Measurements from ENCODE around the gene VAT1. TPM values are rescaled to one million over a fixed set of nuclear protein-coding genes. Genes with fewer than 3 reads are reported as not detected.

Gene VAT1
- total and polyA plus RNA-seq, 2 donors (not counting 1 experiment from before 2014, with no cell fraction given) = 20.4 to 90.7 TPM

DNA sequence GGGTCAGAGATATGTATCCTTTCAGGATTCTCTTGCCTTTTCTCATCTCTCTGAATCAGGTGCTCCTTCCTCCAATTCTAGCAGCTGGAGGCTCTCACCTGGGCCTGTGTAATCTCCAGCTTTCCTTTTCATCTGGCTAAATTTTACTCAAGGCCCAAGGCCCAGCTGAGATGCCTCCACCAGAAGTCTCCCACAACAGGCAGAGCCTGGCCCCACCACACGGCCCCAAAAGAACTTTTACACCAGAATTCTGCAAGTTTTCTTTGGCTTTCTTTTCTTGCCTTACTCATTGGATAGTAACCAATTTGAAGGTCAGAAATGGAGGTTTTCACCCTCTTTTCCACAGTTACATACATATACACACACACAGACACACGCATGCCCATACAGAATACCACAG, 17.5 kb upstream of the VAT1 start:
- ATAC-seq (ENCODE audit: low read depth) = no peak
- ChIA-PET CTCF (no interaction called here), POLR2A (no interaction called here)
- Histone ChIP-seq H2AFZ (ENCODE audit: insufficient read depth, low read depth, low read length, poor library complexity, severe bottlenecking) (no peak overlapping the region), H3K9me3 (ENCODE audit: control extremely low read depth in 1 of 3, control insufficient read depth in 2 of 3, insufficient read depth in 1 of 3, low read length in 2 of 3) (no peaks in the 10 kb centered on the region), H3K79me2 (ENCODE audit: control insufficient read depth, insufficient read depth, low read length) (no peaks in the 10 kb centered on the region), H3K36me3 (replicated peaks in 1 of 2; ENCODE audit: control extremely low read depth in 1 of 2, control insufficient read depth in 1 of 2, extremely low read depth in 1 of 2, insufficient read depth in 2 of 2, low read length in 1 of 2) (no peaks in the 10 kb centered on the region), H3K27ac (ENCODE audit: low read length in 2 of 2) (no peak overlapping the region), H4K20me1 (ENCODE audit: control insufficient read depth, insufficient read depth, low read length, poor library complexity, severe bottlenecking) (no peaks in the 10 kb centered on the region), H3K4me1 (ENCODE audit: control insufficient read depth in 2 of 2, insufficient read depth in 2 of 2, low read length in 2 of 2) (no peaks in the 10 kb centered on the region), H3K27me3 (replicated peaks in 1 of 4; ENCODE audit: control extremely low read depth in 1 of 4, control insufficient read depth in 3 of 4, insufficient read depth in 4 of 4, low read length in 3 of 4) (no peaks in the 10 kb centered on the region), H3K9ac (ENCODE audit: low read length) (no peak overlapping the region), H3K4me3 (ENCODE audit: control extremely low read depth in 1 of 5, extremely low read depth in 1 of 5, insufficient read depth in 1 of 5, low read depth in 2 of 5, low read length in 4 of 5) (no peak overlapping the region), H3K4me2 (replicated peaks; ENCODE audit: low read depth, low read length, poor library complexity, severe bottlenecking) (no peak overlapping the region)
- Mint-ChIP-seq H3K27me3 (no peaks in the 10 kb centered on the region), H3K9me3 (ENCODE audit: insufficient read depth) (no peaks in the 10 kb centered on the region), H3K4me1 (no peaks in the 10 kb centered on the region), H3K27ac (no peak overlapping the region), H3K4me3 (no peak overlapping the region)
- DNase-seq = no peak
- 100% methylated on average over 1 of the region's 2 CpGs for WGBS (ENCODE audit: insufficient coverage)
- TF ChIP-seq EZH2 (IDR thresholded peaks at IDR 0.05; ENCODE audit: borderline replicate concordance, insufficient read depth, low read depth, low read length, poor library complexity, severe bottlenecking) = no peak
- TF ChIP-seq, protein P1, sequence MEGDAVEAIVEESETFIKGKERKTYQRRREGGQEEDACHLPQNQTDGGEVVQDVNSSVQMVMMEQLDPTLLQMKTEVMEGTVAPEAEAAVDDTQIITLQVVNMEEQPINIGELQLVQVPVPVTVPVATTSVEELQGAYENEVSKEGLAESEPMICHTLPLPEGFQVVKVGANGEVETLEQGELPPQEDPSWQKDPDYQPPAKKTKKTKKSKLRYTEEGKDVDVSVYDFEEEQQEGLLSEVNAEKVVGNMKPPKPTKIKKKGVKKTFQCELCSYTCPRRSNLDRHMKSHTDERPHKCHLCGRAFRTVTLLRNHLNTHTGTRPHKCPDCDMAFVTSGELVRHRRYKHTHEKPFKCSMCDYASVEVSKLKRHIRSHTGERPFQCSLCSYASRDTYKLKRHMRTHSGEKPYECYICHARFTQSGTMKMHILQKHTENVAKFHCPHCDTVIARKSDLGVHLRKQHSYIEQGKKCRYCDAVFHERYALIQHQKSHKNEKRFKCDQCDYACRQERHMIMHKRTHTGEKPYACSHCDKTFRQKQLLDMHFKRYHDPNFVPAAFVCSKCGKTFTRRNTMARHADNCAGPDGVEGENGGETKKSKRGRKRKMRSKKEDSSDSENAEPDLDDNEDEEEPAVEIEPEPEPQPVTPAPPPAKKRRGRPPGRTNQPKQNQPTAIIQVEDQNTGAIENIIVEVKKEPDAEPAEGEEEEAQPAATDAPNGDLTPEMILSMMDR (IDR thresholded peaks at IDR 0.05) = no peak
- intact Hi-C loops (cut with micrococcal nuclease) = no loop called here

DNA sequence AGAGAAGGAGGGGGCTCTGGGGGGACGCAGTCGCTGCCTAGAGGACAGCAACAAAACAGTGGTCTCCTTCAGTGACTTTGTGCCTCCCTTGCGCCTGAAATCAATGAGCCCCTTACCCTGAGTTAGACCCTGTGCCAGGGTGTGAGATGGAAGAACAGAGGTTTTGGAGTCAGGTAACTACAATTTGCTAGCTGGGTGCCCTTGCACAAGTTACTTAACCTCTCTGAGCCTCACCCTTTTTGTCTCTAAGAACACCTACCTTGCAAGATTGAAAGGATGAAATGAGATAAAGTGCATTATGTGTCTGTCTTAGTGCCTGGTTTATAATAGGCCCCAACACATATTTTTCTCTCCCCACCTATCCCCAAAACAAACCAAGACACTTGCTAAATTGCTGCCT, 12.7 kb upstream of the VAT1 start:
- Histone ChIP-seq H3K9me3 (ENCODE audit: control extremely low read depth in 1 of 3, control insufficient read depth in 2 of 3, insufficient read depth in 1 of 3, low read length in 2 of 3) (no peaks in the 10 kb centered on the region), H3K36me3 (replicated peaks in 1 of 2; ENCODE audit: control extremely low read depth in 1 of 2, control insufficient read depth in 1 of 2, extremely low read depth in 1 of 2, insufficient read depth in 2 of 2, low read length in 1 of 2) (no peaks in the 10 kb centered on the region), H3K4me3 (ENCODE audit: control extremely low read depth in 1 of 5, extremely low read depth in 1 of 5, insufficient read depth in 1 of 5, low read depth in 2 of 5, low read length in 4 of 5) (no peak overlapping the region), H3K27me3 (replicated peaks in 1 of 4; ENCODE audit: control extremely low read depth in 1 of 4, control insufficient read depth in 3 of 4, insufficient read depth in 4 of 4, low read length in 3 of 4) (no peaks in the 10 kb centered on the region), H3K9ac (ENCODE audit: low read length) (no peak overlapping the region), H3K27ac (ENCODE audit: low read length in 2 of 2) (no peak overlapping the region), H2AFZ (ENCODE audit: insufficient read depth, low read depth, low read length, poor library complexity, severe bottlenecking) (no peak overlapping the region), H4K20me1 (ENCODE audit: control insufficient read depth, insufficient read depth, low read length, poor library complexity, severe bottlenecking) (no peaks in the 10 kb centered on the region), H3K4me2 (replicated peaks; ENCODE audit: low read depth, low read length, poor library complexity, severe bottlenecking) (no peak overlapping the region), H3K79me2 (ENCODE audit: control insufficient read depth, insufficient read depth, low read length) (no peaks in the 10 kb centered on the region), H3K4me1 (ENCODE audit: control insufficient read depth in 2 of 2, insufficient read depth in 2 of 2, low read length in 2 of 2) (no peaks in the 10 kb centered on the region)
- Mint-ChIP-seq H3K4me3 (no peak overlapping the region), H3K27ac (no peak overlapping the region), H3K9me3 (ENCODE audit: insufficient read depth) (no peaks in the 10 kb centered on the region), H3K27me3 (no peaks in the 10 kb centered on the region), H3K4me1 (no peaks in the 10 kb centered on the region)
- POLR2A ChIA-PET = no interaction called here
- intact Hi-C loops (cut with micrococcal nuclease) = no loop called here
- TF ChIP-seq EZH2 (IDR thresholded peaks at IDR 0.05; ENCODE audit: borderline replicate concordance, insufficient read depth, low read depth, low read length, poor library complexity, severe bottlenecking) = no peak
- TF ChIP-seq, protein P1 (IDR thresholded peaks at IDR 0.05) = no peak
- DNase-seq (no peak), ATAC-seq (ENCODE audit: low read depth) (no peak)
- CTCF ChIA-PET = no interaction called here
- no CpG with 5 or more reads among the region's 3 CpGs for WGBS (ENCODE audit: insufficient coverage)

Measured in B cell (primary cell).